Right lobe of liver (tissue), 4 donors: ENCODE results near the gene ELOVL6.

Experiments used
- CTCF ChIP-seq, 4 donors: fragments of 200-600 bp in 3 of 4; fragments of 450-650 bp in 1 of 4; IDR thresholded peaks; one replicate each; pipeline versions ENCODE4 v1.5.1 to v1.8.0; 2016 to 2022; ENCODE audit warnings: antibody characterized with exemption in 4 of 4, mild to moderate bottlenecking in 2 of 4
- POLR2A ChIP-seq: fragments of 450-650 bp; IDR thresholded peaks from one replicate; pipeline ENCODE4 v1.6.1; 2017; ENCODE audit warnings: antibody characterized with exemption, mild to moderate bottlenecking
- donor health status: DM: no; HTN: no; CAD: no.
- donor health status: DM: no; HTN: no; CAD: no.
- donor health status: DM: no; HTN: yes; CAD: no.

- TF ChIP-seq CTCF (IDR thresholded peaks at IDR 0.05) (no peak), POLR2A (no peak)
Measured at GRCh38 chr4:110041735-110042134, 156.7 kb downstream of the ELOVL6 start.
